ENCODE data around the gene PROX1. TPM values are rescaled to one million over a fixed set of nuclear protein-coding genes. Genes with fewer than 3 reads are reported as not detected.

Gene PROX1
- total and polyA plus RNA-seq, 2 donors (not counting 1 experiment from before 2014, with no cell fraction given): 0.24 to 3.8 TPM

- Histone ChIP-seq H2AFZ (ENCODE audit: insufficient read depth, low read depth, low read length, poor library complexity, severe bottlenecking) (no peak overlapping the region), H3K4me2 (replicated peaks; ENCODE audit: low read depth, low read length, poor library complexity, severe bottlenecking) (no peak overlapping the region), H3K36me3 (replicated peaks in 1 of 2; ENCODE audit: control extremely low read depth in 1 of 2, control insufficient read depth in 1 of 2, extremely low read depth in 1 of 2, insufficient read depth in 2 of 2, low read length in 1 of 2) (no peaks in the 10 kb centered on the region), H3K79me2 (ENCODE audit: control insufficient read depth, insufficient read depth, low read length) (no peaks in the 10 kb centered on the region), H3K27ac (ENCODE audit: low read length in 2 of 2) (no peak overlapping the region), H3K4me3 (ENCODE audit: control extremely low read depth in 1 of 5, extremely low read depth in 1 of 5, insufficient read depth in 1 of 5, low read depth in 2 of 5, low read length in 4 of 5) (no peak overlapping the region), H3K9me3 (ENCODE audit: control extremely low read depth in 1 of 3, control insufficient read depth in 2 of 3, insufficient read depth in 1 of 3, low read length in 2 of 3) (no peaks in the 10 kb centered on the region), H4K20me1 (ENCODE audit: control insufficient read depth, insufficient read depth, low read length, poor library complexity, severe bottlenecking) (no peaks in the 10 kb centered on the region), H3K9ac (ENCODE audit: low read length) (no peak overlapping the region), H3K27me3 (replicated peaks in 1 of 4; ENCODE audit: control extremely low read depth in 1 of 4, control insufficient read depth in 3 of 4, insufficient read depth in 4 of 4, low read length in 3 of 4) (no peaks in the 10 kb centered on the region), H3K4me1 (ENCODE audit: control insufficient read depth in 2 of 2, insufficient read depth in 2 of 2, low read length in 2 of 2) (no peaks in the 10 kb centered on the region)
- WGBS (ENCODE audit: insufficient coverage): 76% methylated on average over 3 of the region's 5 CpGs
- no peak for ATAC-seq (ENCODE audit: low read depth)
- no peak overlapping the region for H3K4me3 Mint-ChIP-seq
- CTCF ChIA-PET: no interaction called here
- H3K4me1 Mint-ChIP-seq: no peaks in the 10 kb centered on the region
- intact Hi-C loops (cut with micrococcal nuclease): no loop called here
- H3K27me3 Mint-ChIP-seq: no peaks in the 10 kb centered on the region
- no peaks in the 10 kb centered on the region for H3K9me3 Mint-ChIP-seq (ENCODE audit: insufficient read depth)
- TF ChIP-seq CTCF (IDR thresholded peaks at IDR 0.05): no peak
- no peak for TF ChIP-seq EZH2 (IDR thresholded peaks at IDR 0.05; ENCODE audit: borderline replicate concordance, insufficient read depth, low read depth, low read length, poor library complexity, severe bottlenecking)
- no peak for DNase-seq
- POLR2A ChIA-PET: no interaction called here
- H3K27ac Mint-ChIP-seq: no peak overlapping the region
Observed at GRCh38 chr1:214027498-214027897, 39.7 kb downstream of the PROX1 start.

- Histone ChIP-seq H3K27ac (ENCODE audit: low read length in 2 of 2) (no peak overlapping the region), H3K4me2 (replicated peaks; ENCODE audit: low read depth, low read length, poor library complexity, severe bottlenecking) (no peak overlapping the region), H3K79me2 (ENCODE audit: control insufficient read depth, insufficient read depth, low read length) (no peaks in the 10 kb centered on the region), H3K27me3 (replicated peaks in 1 of 4; ENCODE audit: control extremely low read depth in 1 of 4, control insufficient read depth in 3 of 4, insufficient read depth in 4 of 4, low read length in 3 of 4) (no peaks in the 10 kb centered on the region), H4K20me1 (ENCODE audit: control insufficient read depth, insufficient read depth, low read length, poor library complexity, severe bottlenecking) (no peaks in the 10 kb centered on the region), H3K4me1 (ENCODE audit: control insufficient read depth in 2 of 2, insufficient read depth in 2 of 2, low read length in 2 of 2) (no peaks in the 10 kb centered on the region), H3K36me3 (replicated peaks in 1 of 2; ENCODE audit: control extremely low read depth in 1 of 2, control insufficient read depth in 1 of 2, extremely low read depth in 1 of 2, insufficient read depth in 2 of 2, low read length in 1 of 2) (no peaks in the 10 kb centered on the region), H3K9me3 (ENCODE audit: control extremely low read depth in 1 of 3, control insufficient read depth in 2 of 3, insufficient read depth in 1 of 3, low read length in 2 of 3) (no peaks in the 10 kb centered on the region), H2AFZ (ENCODE audit: insufficient read depth, low read depth, low read length, poor library complexity, severe bottlenecking) (no peak overlapping the region), H3K4me3 (ENCODE audit: control extremely low read depth in 1 of 5, extremely low read depth in 1 of 5, insufficient read depth in 1 of 5, low read depth in 2 of 5, low read length in 4 of 5) (no peak overlapping the region), H3K9ac (ENCODE audit: low read length) (no peak overlapping the region)
- POLR2A ChIA-PET: no interaction called here
- WGBS (ENCODE audit: insufficient coverage): 83% methylated on average over 5 of the region's 5 CpGs
- no peak overlapping the region for H3K4me3 Mint-ChIP-seq
- no peak for TF ChIP-seq EZH2 (IDR thresholded peaks at IDR 0.05; ENCODE audit: borderline replicate concordance, insufficient read depth, low read depth, low read length, poor library complexity, severe bottlenecking)
- no peak for TF ChIP-seq CTCF (IDR thresholded peaks at IDR 0.05)
- no peaks in the 10 kb centered on the region for H3K9me3 Mint-ChIP-seq (ENCODE audit: insufficient read depth)
- H3K27me3 Mint-ChIP-seq: no peaks in the 10 kb centered on the region
- DNase-seq (no peak), ATAC-seq (ENCODE audit: low read depth) (no peak)
- CTCF ChIA-PET: no interaction called here
- intact Hi-C loops (cut with micrococcal nuclease): no loop called here
- no peaks in the 10 kb centered on the region for H3K4me1 Mint-ChIP-seq
- no peak overlapping the region for H3K27ac Mint-ChIP-seq
Observed at GRCh38 chr1:214028095-214028494, 40.3 kb downstream of the PROX1 start.

Measured in B cell (primary cell).